LNCAP (cell line): ENCODE data around the gene NELFA.

ENCODE experiments used
- TF ChIP-seq, protein P1 (sequence below): fragments of 450-650 bp; IDR thresholded peaks from 2 replicates; pipeline ENCODE4 v1.5.1; 2017; ENCODE audit warnings: mild to moderate bottlenecking

Gene NELFA

DNA sequence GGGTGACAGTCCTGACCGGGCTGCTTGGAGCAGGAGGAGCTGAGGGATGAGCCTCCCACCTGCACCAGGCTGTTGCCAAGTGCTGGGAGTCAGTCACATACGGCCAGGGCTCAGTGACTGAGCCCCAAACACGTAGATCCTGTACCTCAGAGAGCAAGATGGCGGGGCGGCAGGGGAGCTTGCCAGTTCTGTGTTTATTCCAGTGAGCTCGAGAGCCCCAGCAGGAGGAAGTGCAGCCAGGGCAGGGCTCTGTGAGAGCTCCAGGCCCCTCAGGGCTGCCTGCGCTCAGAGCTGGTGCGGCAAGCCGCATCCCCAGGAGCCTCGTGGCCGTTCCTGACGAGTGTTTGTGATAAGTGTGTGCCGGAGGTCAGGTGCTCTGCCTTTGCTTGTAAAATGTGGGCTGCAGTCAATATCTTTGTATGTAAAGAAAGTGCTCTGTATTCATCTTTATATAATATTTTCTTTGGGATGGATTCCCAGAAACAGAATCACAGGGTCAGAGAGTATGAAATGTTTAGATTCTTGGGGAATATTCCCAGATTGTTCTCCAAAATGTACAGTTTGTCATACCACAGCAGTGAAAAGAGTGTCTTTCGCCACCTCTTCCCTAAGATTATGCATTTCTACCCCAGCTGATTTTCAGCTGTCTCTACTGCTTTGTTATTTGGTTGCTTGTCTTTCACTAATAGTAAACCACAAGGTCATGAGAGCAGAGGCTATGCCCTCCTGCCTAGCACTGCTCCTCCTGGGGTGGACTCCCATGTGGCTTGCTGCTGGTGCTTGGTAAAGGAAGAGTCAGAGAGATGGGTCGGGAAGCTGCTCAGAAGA lies 50.3 kb downstream of the NELFA start:
- TF ChIP-seq, protein P1, sequence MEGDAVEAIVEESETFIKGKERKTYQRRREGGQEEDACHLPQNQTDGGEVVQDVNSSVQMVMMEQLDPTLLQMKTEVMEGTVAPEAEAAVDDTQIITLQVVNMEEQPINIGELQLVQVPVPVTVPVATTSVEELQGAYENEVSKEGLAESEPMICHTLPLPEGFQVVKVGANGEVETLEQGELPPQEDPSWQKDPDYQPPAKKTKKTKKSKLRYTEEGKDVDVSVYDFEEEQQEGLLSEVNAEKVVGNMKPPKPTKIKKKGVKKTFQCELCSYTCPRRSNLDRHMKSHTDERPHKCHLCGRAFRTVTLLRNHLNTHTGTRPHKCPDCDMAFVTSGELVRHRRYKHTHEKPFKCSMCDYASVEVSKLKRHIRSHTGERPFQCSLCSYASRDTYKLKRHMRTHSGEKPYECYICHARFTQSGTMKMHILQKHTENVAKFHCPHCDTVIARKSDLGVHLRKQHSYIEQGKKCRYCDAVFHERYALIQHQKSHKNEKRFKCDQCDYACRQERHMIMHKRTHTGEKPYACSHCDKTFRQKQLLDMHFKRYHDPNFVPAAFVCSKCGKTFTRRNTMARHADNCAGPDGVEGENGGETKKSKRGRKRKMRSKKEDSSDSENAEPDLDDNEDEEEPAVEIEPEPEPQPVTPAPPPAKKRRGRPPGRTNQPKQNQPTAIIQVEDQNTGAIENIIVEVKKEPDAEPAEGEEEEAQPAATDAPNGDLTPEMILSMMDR: no peak

GRCh38 chr4:1956631-1957030 lies 52.1 kb downstream of the NELFA start:
- TF ChIP-seq, protein P1: no peak

DNA sequence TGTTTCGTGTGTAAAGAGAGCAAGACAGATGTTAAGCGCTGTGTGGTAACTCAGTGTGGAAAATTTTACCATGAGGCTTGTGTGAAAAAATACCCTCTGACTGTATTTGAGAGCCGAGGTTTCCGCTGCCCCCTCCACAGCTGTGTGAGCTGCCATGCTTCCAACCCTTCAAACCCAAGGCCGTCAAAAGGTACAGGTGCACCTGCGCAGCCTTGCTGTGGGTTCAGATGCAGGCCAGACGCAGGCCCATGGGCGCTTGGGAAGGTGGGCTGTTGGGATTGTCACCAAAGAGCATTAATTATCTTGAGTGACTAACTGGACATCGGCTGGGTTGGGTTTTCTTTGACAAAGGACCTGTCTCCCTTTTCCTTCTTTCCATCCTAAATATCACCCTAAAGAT lies 55.4 kb downstream of the NELFA start:
- TF ChIP-seq, protein P1: no peak

DNA sequence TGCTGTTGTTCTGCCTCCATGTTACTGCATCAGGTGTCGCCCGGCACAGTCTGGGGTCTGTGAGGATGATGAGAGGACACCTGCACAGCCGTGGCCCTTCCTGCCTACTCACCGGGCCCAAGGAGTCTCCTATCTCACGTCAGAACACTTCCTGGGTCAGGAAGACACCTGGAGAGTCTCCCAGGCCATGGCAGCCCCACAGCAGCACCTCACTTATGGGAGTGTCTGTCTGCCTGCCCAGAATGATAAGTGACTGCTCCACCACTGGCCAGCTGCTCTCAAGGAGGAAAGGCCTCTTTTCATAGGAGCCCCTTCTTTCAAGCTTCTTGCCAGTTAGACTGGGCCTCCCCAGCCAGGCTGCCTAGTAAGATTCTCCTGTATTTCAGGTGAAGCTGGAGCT lies 56.1 kb downstream of the NELFA start:
- TF ChIP-seq, protein P1: no peak

GRCh38 chr4:1952058-1952700 lies 56.6 kb downstream of the NELFA start:
- TF ChIP-seq, protein P1: no peak

- TF ChIP-seq, protein P1: no peak
These were observed 58.4 kb downstream of the NELFA start for GRCh38 chr4:1950369-1950768.

DNA sequence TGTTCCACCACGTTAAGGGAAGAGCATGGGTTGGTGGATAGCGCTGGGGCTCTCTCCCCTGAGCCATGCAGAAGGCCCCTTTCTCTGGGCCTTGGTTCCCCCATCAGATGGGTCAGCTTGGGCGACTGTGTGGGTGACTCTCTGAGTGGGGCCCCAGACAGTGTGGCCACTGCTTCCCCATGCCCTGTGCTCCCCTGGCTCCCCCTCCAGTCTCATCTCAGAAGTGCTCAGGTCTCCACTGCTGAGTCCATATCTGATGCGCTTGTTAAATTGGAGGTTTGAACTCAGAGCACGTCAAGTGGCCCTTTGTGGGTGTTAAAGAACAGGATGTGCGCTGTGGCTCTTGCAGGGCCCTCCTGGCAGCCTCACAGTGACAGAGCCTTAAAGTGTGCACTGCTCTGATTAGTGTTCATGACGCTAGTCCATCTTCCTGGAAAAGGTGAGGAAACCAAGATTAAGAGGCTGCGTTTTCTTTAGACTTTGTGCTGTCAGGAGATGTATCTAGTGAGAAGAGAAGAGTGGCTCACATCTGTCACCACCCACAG lies 59.8 kb downstream of the NELFA start:
- TF ChIP-seq, protein P1: no peak
